IPS-NIHi11 (cell line): Measurements from ENCODE around the gene HEPN1.

ENCODE experiments used
- DNase-seq: peaks from one replicate; pipeline ENCODE4 v3.0.0; 2012; ENCODE audit warnings: mixed read lengths, low spot score

Gene HEPN1

GRCh38 chr11:124899383-124900145, 19.5 kb upstream of the HEPN1 start:
- DNase-seq = no peak

GRCh38 chr11:124900464-124900863, 18.6 kb upstream of the HEPN1 start:
- DNase-seq = no peak

GRCh38 chr11:124902616-124903015, 16.4 kb upstream of the HEPN1 start:
- no peak for DNase-seq

GRCh38 chr11:124915541-124916369, 3.3 kb upstream of the HEPN1 start:
- no peak for DNase-seq

GRCh38 chr11:124916370-124916710, 2.7 kb upstream of the HEPN1 start:
- DNase-seq = no peak

GRCh38 chr11:124917115-124917637, 1.9 kb upstream of the HEPN1 start:
- DNase-seq = no peak

GRCh38 chr11:124919898-124920297, 848 bp downstream of the HEPN1 start:
- DNase-seq = no peak

GRCh38 chr11:124920356-124920755, 1.3 kb downstream of the HEPN1 start:
- DNase-seq = no peak

GRCh38 chr11:124920870-124921609, 2.0 kb downstream of the HEPN1 start:
- DNase-seq = peak; percentile 88

- no peak for DNase-seq
Observed at GRCh38 chr11:124922831-124923230, 3.8 kb downstream of the HEPN1 start.

- no peak for DNase-seq
Observed at GRCh38 chr11:124923296-124923695, 4.2 kb downstream of the HEPN1 start.

- no peak for DNase-seq
Observed at GRCh38 chr11:124928942-124929665, 10.1 kb downstream of the HEPN1 start.

- DNase-seq = no peak
Observed at GRCh38 chr11:124930799-124931198, 11.7 kb downstream of the HEPN1 start.

GRCh38 chr11:124934862-124935547, 16.0 kb downstream of the HEPN1 start:
- DNase-seq = no peak

- no peak for DNase-seq
Observed at GRCh38 chr11:124935548-124936514, 16.8 kb downstream of the HEPN1 start, which contains the start of gene HEPACAM. TSS of gene HEPACAM (minus strand) at chr11:124936047. CDS start at chr11:124936006, 41 bp downstream.

- no peak for DNase-seq
Observed at GRCh38 chr11:124937336-124937935, 18.4 kb downstream of the HEPN1 start.

- DNase-seq = no peak
Observed at GRCh38 chr11:124938206-124938765, 19.2 kb downstream of the HEPN1 start.

- no peak for DNase-seq
Observed at GRCh38 chr11:124938970-124939369, 19.9 kb downstream of the HEPN1 start.

- no peak for DNase-seq
Observed at GRCh38 chr11:124941703-124942102, 22.7 kb downstream of the HEPN1 start.
